Measurements from ENCODE around the gene CD320. TPM values are rescaled to one million over a fixed set of nuclear protein-coding genes. Genes with fewer than 3 reads are reported as not detected.

The CD320 gene
- total and polyA plus RNA-seq, 2 of the 8 experiments (the other 6 are each of a cell fraction or from before 2014, with no cell fraction given) = 80.4 to 157 TPM

- H3K14ac ChIP-seq (ENCODE audit: insufficient read length) = no peak overlapping the region
- no peak overlapping the region for H2AFZ ChIP-seq (ENCODE audit: low read length)
- no peaks in the 10 kb centered on the region for H3K79me2 ChIP-seq (ENCODE audit: control insufficient read depth in 1 of 2, insufficient read depth in 2 of 2, low read length in 2 of 2)
- H2BK120ac ChIP-seq (replicated peaks; ENCODE audit: low read depth, low read length) = no peak overlapping the region
- H3K27me3 ChIP-seq (replicated peaks in 1 of 4; ENCODE audit: control insufficient read depth in 3 of 4, extremely low read depth in 1 of 4, insufficient read depth in 3 of 4, low read length in 3 of 4) = no peaks in the 10 kb centered on the region
- WGBS, 2 experiments (ENCODE audit: extremely low coverage in 1 of 2, insufficient coverage in 1 of 2, insufficient read length in 1 of 2, insufficient replicate concordance in 2 of 2, low coverage in 1 of 2, low lambda C conversion rate in 2 of 2, missing lambda C conversion rate in 1 of 2) = 93% methylated on average over 14 of the region's 14 CpGs; no CpG with 5 or more reads in 1 of the 2 experiments
- H3K4me2 ChIP-seq (ENCODE audit: insufficient read depth in 1 of 2, low read depth in 2 of 2, low read length in 2 of 2) = no peak overlapping the region
- DNase-seq (ENCODE audit: low read depth in 1 of 2, low spot score in 2 of 2) (no peak), FAIRE-seq (no peak)
- H3K23ac ChIP-seq (ENCODE audit: insufficient read length) = no peak overlapping the region
- H2BK20ac ChIP-seq (ENCODE audit: low read length) = no peak overlapping the region
- no peak overlapping the region for H3K4me3 ChIP-seq (ENCODE audit: extremely low read depth in 1 of 4, insufficient read depth in 2 of 4, low read depth in 3 of 4, low read length in 4 of 4)
- peaks cover 0 to 2% of the 10 kb centered on the region in 2 experiments for H4K20me1 ChIP-seq (replicated peaks in 1 of 2; ENCODE audit: control insufficient read depth in 1 of 2, insufficient read depth in 2 of 2, low read length in 2 of 2)
- H2AK5ac ChIP-seq (ENCODE audit: low read depth, low read length) = no peak overlapping the region
- no peaks in the 10 kb centered on the region for H3K9me3 ChIP-seq (ENCODE audit: insufficient read depth in 2 of 2, low read depth in 1 of 2, low read length in 1 of 2)
- no peak overlapping the region for H2BK5ac ChIP-seq (ENCODE audit: low read depth, low read length)
- TF ChIP-seq EP300 (IDR thresholded peaks at IDR 0.05; ENCODE audit: borderline replicate concordance in 1 of 2, low read depth in 2 of 2, low read length in 2 of 2) (no peak), SP2 (IDR thresholded peaks at IDR 0.05; ENCODE audit: low read length) (no peak), SP1 (IDR thresholded peaks at IDR 0.05; ENCODE audit: low read depth, low read length) (no peak), POLR2A (IDR thresholded peaks at IDR 0.05; ENCODE audit: control extremely low read depth in 1 of 2, low read depth in 2 of 2, low read length in 2 of 2) (no peak), POLR2AphosphoS5 (IDR thresholded peaks at IDR 0.05; ENCODE audit: low read depth, low read length) (no peak), KDM4A (IDR thresholded peaks at IDR 0.05; ENCODE audit: low read depth, low read length, severe bottlenecking) (no peak), POU5F1 (IDR thresholded peaks at IDR 0.05; ENCODE audit: low read depth, low read length) (no peak), HDAC6 (IDR thresholded peaks at IDR 0.05; ENCODE audit: low read depth, low read length) (no peak), NRF1 (IDR thresholded peaks at IDR 0.05; ENCODE audit: low read depth, low read length) (no peak), RBBP5 (IDR thresholded peaks at IDR 0.05; ENCODE audit: borderline replicate concordance, low read depth, low read length) (no peak), USF2 (IDR thresholded peaks at IDR 0.05; ENCODE audit: low read length) (no peak), EZH2 (IDR thresholded peaks at IDR 0.05; ENCODE audit: low read depth, low read length, severe bottlenecking) (no peak), TAF1 (IDR thresholded peaks at IDR 0.05; ENCODE audit: low read depth, low read length) (no peak)
- no peak overlapping the region for H2BK15ac ChIP-seq (ENCODE audit: low read length)
- CTCF ChIA-PET (ENCODE audit: partially characterized antibody) = interaction anchor here (2.3 kb wide), 1 partner anchor 103 kb away, joined by 10 read pairs; no protein-coding TSS in a partner anchor
- no peak overlapping the region for H3K9ac ChIP-seq (replicated peaks in 1 of 4; ENCODE audit: extremely low read depth in 1 of 4, low read depth in 3 of 4, low read length in 3 of 4)
- H3K4ac ChIP-seq (replicated peaks; ENCODE audit: insufficient read length, low read depth, low read length) = no peak overlapping the region
- peaks cover 0 to 4% (median 0%) of the 10 kb centered on the region in 4 experiments; a peak in 3 of 7 replicates for H3K4me1 ChIP-seq (replicated peaks in 1 of 4; ENCODE audit: control insufficient read depth in 3 of 4, insufficient read depth in 4 of 4, low read length in 3 of 4)
- H4K5ac ChIP-seq (ENCODE audit: insufficient read length, low read depth, low read length) = no peak overlapping the region
- no peak overlapping the region for H3K56ac ChIP-seq (replicated peaks; ENCODE audit: insufficient read length, low read depth, low read length)
- H4K91ac ChIP-seq (replicated peaks; ENCODE audit: insufficient read length, low read length) = no peak overlapping the region
- no peak overlapping the region for H3K27ac ChIP-seq (ENCODE audit: low read depth, low read length)
- no peak overlapping the region for H4K8ac ChIP-seq (ENCODE audit: extremely low read depth, insufficient read depth, low read length)
- peaks cover 4 to 20% (median 13%) of the 10 kb centered on the region in 4 experiments; a peak in 7 of 8 replicates for H3K36me3 ChIP-seq (ENCODE audit: control insufficient read depth in 2 of 4, insufficient read depth in 4 of 4, low read length in 3 of 4)
- H3K23me2 ChIP-seq (ENCODE audit: low read depth, low read length) = no peaks in the 10 kb centered on the region
- POLR2A ChIA-PET (ENCODE audit: partially characterized antibody) = interaction anchor here (0.6 to 1.6 kb wide), 6 partner anchors 9 to 252 kb away, joined by 3 to 6 read pairs (median 3); partner anchors contain the start of genes ANGPTL4, NDUFA7, RPS28 and ZNF414
- no peaks in the 10 kb centered on the region for H3K79me1 ChIP-seq (ENCODE audit: low read depth, low read length)
- no peak overlapping the region for H3K18ac ChIP-seq (ENCODE audit: extremely low read depth, low read length)
- H2BK12ac ChIP-seq (ENCODE audit: low read depth, low read length) = no peak overlapping the region
Measured at GRCh38 chr19:8261881-8262280, 46.3 kb downstream of the CD320 start.

Data from H1 (cell line).